HepG2 (cell line): Measurements from ENCODE around the gene SELENOM.

Experiments
- CCAR2 ChIP-seq: fragments of 200-400 bp; formaldehyde crosslinking; optimal IDR thresholded peaks from 2 replicates; pipeline ENCODE3; 2018; ENCODE audit warnings: low read depth, mild to moderate bottlenecking, low read length, moderate library complexity
- CEBPB ChIP-seq: IDR thresholded peaks from 2 replicates; pipeline ENCODE4 v1.6.1; 2011; ENCODE audit warnings: low read depth, low read length, improper control_type of control experiment, borderline replicate concordance
- CTCF ChIP-seq: sonication (generic); formaldehyde crosslinking; IDR thresholded peaks from 2 replicates; pipeline ENCODE4 v1.5.0; 2020; ENCODE audit warnings: mild to moderate bottlenecking, missing genetic modification reagents, moderate library complexity
- EZH2 ChIP-seq: conservative IDR thresholded peaks from 2 replicates; pipeline ENCODE4 v1.6.1; 2012; ENCODE audit warnings: mild to moderate bottlenecking, low read depth, low read length, moderate library complexity
- JUND ChIP-seq: sonication (generic); formaldehyde crosslinking; IDR thresholded peaks from 2 replicates; pipeline ENCODE4 v1.8.0; 2022; ENCODE audit warnings: mild to moderate bottlenecking, missing genetic modification reagents
- POLR2A ChIP-seq, 2 experiments: IDR thresholded peaks; 2 replicates each; pipeline ENCODE4 v1.6.1; 2011; ENCODE audit warnings: low read depth in 2 of 2, low read length in 2 of 2, mild to moderate bottlenecking in 1 of 2, moderate library complexity in 1 of 2; ENCODE audit not compliant: insufficient read depth in 1 of 2

DNA sequence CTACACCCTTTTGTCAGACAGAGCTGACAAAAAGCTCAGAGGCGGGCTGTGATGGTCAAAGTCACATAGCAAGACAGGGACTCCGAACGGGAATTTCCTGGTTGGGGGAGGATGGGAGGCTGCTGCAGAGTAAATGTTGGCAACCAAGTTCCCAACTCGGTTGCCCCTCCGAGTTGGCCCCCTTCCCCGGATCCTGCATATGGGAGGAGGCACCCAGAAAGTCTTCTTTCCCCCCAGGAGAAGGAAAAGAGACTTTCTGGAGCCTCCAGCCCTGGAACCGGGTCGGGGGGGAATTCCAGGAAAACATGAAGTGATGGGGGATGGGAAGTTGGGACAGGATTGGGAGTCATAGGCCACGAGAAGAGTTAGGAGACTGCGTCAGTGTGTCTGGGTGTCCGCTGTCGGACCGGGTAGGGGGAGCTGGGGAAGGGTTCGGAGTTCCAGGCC lies 614 bp downstream of the SELENOM start:
- no peak for TF ChIP-seq CEBPB
- TF ChIP-seq POLR2A (IDR thresholded peaks at IDR 0.05; ENCODE audit: insufficient read depth in 1 of 2, low read depth in 2 of 2, low read length in 2 of 2) = no peak
- no peak for TF ChIP-seq EZH2
- no peak for TF ChIP-seq CTCF (CRISPR knock-in tag)
- TF ChIP-seq CCAR2 = no peak
- TF ChIP-seq JUND = no peak
